GM12892 (cell line): ENCODE data around the gene RNF113A.

Source experiments
- POLR2A ChIP-seq: IDR thresholded peaks from 2 replicates; pipeline ENCODE4 v1.6.1; 2011; ENCODE audit warnings: low read depth, low read length, control low read depth
- POLR2AphosphoS5 ChIP-seq: IDR thresholded peaks from 2 replicates; pipeline ENCODE4 v1.6.1; 2011; ENCODE audit warnings: low read depth, low read length, control low read depth
- TAF1 ChIP-seq: IDR thresholded peaks from 2 replicates; pipeline ENCODE4 v1.6.1; 2011; ENCODE audit warnings: low read depth, mild to moderate bottlenecking, control low read depth, low read length, borderline replicate concordance

DNA sequence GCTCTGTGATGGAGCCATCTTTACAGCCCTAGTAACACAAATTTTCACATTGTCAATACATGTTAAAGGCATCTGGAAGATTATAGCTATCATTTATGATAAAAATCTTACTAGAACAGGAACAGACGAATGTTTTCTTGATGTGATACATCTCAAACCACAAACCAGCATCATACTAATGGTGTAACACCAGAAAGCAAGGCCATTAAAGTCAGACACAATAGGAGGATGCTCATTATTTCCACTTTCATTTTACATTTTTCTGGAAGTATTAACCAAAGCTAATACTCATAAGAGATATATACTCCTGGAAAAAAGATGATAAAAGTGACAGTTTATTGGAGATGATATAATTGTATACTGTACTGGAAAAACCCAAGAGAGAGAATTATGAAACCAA lies 29.4 kb upstream of the RNF113A start:
- TF ChIP-seq POLR2A: no peak
- TF ChIP-seq POLR2AphosphoS5: no peak
- TF ChIP-seq TAF1: no peak
